Mucosa of rectum (tissue), 2 donors: ENCODE results near the gene ETS2.

Experiments used
- H3K27ac ChIP-seq, 2 donors: one replicate each; pipeline ENCODE4 v1.7.0; 2013; ENCODE audit warnings: inconsistent platforms in 2 of 2, low read depth in 2 of 2, low read length in 2 of 2
- H3K27me3 ChIP-seq, 2 donors: one replicate each; pipeline ENCODE4 v1.7.0; 2013; ENCODE audit warnings: low read length in 2 of 2; ENCODE audit not compliant: control insufficient read depth in 2 of 2, insufficient read depth in 2 of 2
- H3K36me3 ChIP-seq, 2 donors: one replicate each; pipeline ENCODE4 v1.7.0; 2013; ENCODE audit warnings: low read length in 2 of 2; ENCODE audit not compliant: control insufficient read depth in 2 of 2, insufficient read depth in 2 of 2
- H3K4me1 ChIP-seq, 2 donors: one replicate each; pipeline ENCODE4 v1.7.0; 2013; ENCODE audit warnings: low read length in 2 of 2, mild to moderate bottlenecking in 1 of 2; ENCODE audit not compliant: control insufficient read depth in 2 of 2, insufficient read depth in 2 of 2
- H3K4me3 ChIP-seq, 2 donors: one replicate each; pipeline ENCODE4 v1.7.0; 2013; ENCODE audit warnings: low read length in 2 of 2
- H3K9ac ChIP-seq, 2 donors: one replicate each; pipeline ENCODE4 v1.7.0; 2013; ENCODE audit warnings: low read length in 2 of 2, low read depth in 1 of 2, mild to moderate bottlenecking in 1 of 2
- H3K9me3 ChIP-seq, 2 donors: one replicate each; pipeline ENCODE4 v1.7.0; 2013; ENCODE audit warnings: low read length in 2 of 2; ENCODE audit not compliant: control insufficient read depth in 2 of 2
- donor health status: healthy.
- donor health status: Normal muscosa, but diverticular disease.

ETS2 gene

DNA sequence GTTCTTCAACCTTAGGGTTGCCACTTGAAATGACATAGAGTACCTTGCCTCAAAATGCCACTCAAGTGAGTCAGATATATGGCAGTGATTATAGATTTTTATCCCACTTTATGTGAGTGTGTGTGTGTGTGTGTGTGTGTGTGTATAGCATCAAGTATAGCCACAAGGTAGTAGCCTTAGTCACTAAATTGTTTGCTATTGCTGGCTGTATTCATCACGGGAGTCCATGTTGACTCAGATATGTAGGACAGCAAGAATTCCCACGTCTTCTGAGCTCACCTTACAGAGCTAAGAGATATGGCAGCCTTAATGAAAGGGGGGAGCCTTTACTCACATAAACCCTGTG, 9.3 kb downstream of the ETS2 start:
- H3K27ac ChIP-seq: peak overlapping the region; percentile 46 to 79
- H3K4me1 ChIP-seq: peaks cover 48 to 77% of the 10 kb centered on the region in 2 donors
- peak overlapping the region in 1 of 2 donors; percentile 26 for H3K9ac ChIP-seq
- no peaks in the 10 kb centered on the region for H3K27me3 ChIP-seq
- H3K9me3 ChIP-seq: no peaks in the 10 kb centered on the region
- H3K4me3 ChIP-seq: no peak overlapping the region
- peaks cover 62 to 84% of the 10 kb centered on the region in 2 donors for H3K36me3 ChIP-seq

DNA sequence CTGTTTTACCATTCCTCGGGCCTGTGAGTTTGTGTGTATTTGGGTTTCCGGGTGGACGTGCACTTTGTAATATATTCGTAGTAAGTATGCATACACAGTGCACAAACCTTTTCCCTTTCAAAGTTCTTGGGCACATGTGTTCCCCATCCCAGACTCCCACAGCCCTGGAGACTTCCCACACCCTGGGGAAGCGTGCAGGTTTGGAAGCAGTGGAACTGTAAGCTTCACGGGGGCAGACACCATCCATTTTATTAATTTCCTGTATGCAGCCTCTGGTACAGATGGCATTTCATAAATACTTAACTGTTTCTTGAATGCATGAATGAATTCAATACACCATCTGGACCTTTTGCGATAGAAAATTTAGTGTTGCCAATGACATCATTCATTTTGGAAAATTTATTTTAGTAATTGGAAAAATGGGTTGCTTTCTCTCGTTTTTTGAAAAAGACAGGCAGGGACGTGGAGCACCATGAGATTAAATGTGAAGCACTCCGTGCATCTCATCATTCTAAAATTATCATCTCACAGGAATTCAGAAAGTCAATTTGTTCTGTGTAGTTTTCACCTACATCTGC, 10.8 kb downstream of the ETS2 start:
- H3K27me3 ChIP-seq: no peaks in the 10 kb centered on the region
- H3K36me3 ChIP-seq: peaks cover 73 to 86% of the 10 kb centered on the region in 2 donors
- no peaks in the 10 kb centered on the region for H3K9me3 ChIP-seq
- H3K27ac ChIP-seq: peak overlapping the region; percentile 72 to 81
- peak overlapping the region in 1 of 2 donors; percentile 62 for H3K9ac ChIP-seq
- no peak overlapping the region for H3K4me3 ChIP-seq
- H3K4me1 ChIP-seq: peaks cover 59 to 79% of the 10 kb centered on the region in 2 donors

DNA sequence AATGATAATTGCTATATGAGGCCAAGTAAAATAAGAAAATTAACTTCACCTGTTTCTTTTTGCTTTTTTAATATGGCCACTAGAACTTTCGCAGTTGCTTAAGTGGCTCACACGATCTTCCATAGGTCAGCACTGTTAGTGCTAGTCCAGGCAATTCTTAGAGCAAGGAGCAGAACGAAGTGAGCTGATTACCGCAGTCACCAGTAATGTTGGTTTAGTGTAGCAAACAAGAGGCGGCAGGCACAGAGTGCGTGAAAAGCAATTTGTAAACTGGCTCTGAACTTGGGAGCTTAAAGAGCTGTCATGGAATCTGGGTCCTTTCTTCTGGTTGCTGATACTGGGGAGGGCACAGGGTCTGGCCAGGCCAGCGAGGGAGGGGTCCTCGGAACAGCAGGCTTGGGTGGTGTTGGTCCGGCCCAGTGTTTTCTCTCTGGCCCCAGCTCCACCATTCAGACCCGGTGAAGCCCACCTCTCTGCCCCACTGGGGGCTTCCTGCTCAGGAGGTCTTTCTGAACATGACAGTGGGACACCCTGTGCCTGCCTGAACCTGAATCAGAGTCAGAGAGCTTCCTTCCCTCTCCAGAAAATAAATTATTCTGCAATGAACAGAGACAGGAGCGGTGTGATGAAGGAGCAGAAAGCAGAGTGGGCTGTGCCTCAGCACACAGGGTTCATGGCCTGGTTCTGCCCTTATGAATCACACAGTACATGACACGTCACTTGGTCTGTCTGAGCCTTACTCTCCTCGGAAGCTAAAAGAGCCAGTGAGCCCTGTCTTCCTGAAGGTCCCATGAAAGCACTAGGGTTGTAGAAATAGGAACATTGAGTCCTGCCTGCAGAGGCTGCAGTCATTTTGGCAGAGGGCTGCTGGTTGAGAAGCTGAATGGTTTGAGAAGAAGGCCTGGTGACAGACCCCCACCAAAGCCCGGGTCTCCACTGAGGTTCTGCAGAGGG, 11.9 kb downstream of the ETS2 start:
- Histone ChIP-seq H3K9me3 (no peaks in the 10 kb centered on the region), H3K9ac (peak overlapping the region in 1 of 2 donors; percentile 62), H3K36me3 (peaks cover 85 to 94% of the 10 kb centered on the region in 2 donors), H3K27ac (peak overlapping the region; percentile 72 to 81), H3K4me1 (peaks cover 58 to 89% of the 10 kb centered on the region in 2 donors), H3K4me3 (no peak overlapping the region), H3K27me3 (no peaks in the 10 kb centered on the region)

GRCh38 chr21:38818325-38818723, 12.6 kb downstream of the ETS2 start:
- Histone ChIP-seq H3K4me1 (peaks cover 56 to 87% of the 10 kb centered on the region in 2 donors), H3K4me3 (no peak overlapping the region), H3K27me3 (no peaks in the 10 kb centered on the region), H3K27ac (peak overlapping the region; percentile 72 to 81), H3K36me3 (peaks cover 89 to 95% of the 10 kb centered on the region in 2 donors), H3K9me3 (no peaks in the 10 kb centered on the region), H3K9ac (peak overlapping the region in 1 of 2 donors; percentile 62)

- Histone ChIP-seq H3K4me1 (peaks cover 58 to 89% of the 10 kb centered on the region in 2 donors), H3K27ac (peak overlapping the region; percentile 72 to 81)
Observed at GRCh38 chr21:38819051-38819718, 13.5 kb downstream of the ETS2 start.

DNA sequence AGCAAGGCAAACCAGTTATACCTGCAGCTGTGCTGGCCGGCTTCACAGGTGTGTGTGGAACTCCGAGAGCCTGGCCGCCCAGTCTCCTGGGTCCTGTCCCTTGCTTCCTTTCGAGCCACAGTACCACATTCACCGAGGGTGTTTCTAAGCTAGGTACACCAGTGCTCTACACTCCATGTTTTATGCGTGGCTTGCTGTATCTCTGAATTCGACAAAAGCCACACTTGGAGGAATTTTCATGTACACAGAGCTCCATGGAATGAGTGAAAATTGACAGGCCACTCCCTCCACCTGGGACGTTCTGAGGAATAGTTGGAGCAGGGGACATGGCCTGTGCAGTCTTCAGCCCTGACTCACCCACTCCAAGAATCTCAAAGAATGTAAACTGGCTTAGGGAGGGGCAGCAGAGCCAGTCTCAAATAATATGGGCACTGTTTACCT, 14.0 kb downstream of the ETS2 start:
- Histone ChIP-seq H3K9ac (peak overlapping the region; percentile 36 to 61), H3K36me3 (peaks cover 76 to 94% of the 10 kb centered on the region in 2 donors), H3K27me3 (no peaks in the 10 kb centered on the region), H3K27ac (peak overlapping the region; percentile 72 to 81), H3K4me1 (peaks cover 57 to 89% of the 10 kb centered on the region in 2 donors), H3K9me3 (no peaks in the 10 kb centered on the region), H3K4me3 (peak overlapping the region in 1 of 2 donors; percentile 2)

More at GRCh38 chr21:38819051-38819718, 13.5 kb downstream of the ETS2 start:
- no peak overlapping the region for H3K4me3 ChIP-seq
- no peaks in the 10 kb centered on the region for H3K9me3 ChIP-seq
- H3K36me3 ChIP-seq: peaks cover 81 to 95% of the 10 kb centered on the region in 2 donors
- H3K27me3 ChIP-seq: no peaks in the 10 kb centered on the region
- H3K9ac ChIP-seq: peak overlapping the region; percentile 20 to 62

GRCh38 chr21:38820471-38821239, 14.9 kb downstream of the ETS2 start:
- Histone ChIP-seq H3K4me1 (peaks cover 57 to 87% of the 10 kb centered on the region in 2 donors), H3K4me3 (peak overlapping the region in 1 of 2 donors; percentile 2), H3K9ac (peak overlapping the region; percentile 36 to 61), H3K27ac (peak overlapping the region; percentile 72 to 81), H3K9me3 (no peaks in the 10 kb centered on the region), H3K27me3 (no peaks in the 10 kb centered on the region), H3K36me3 (peaks cover 70 to 87% of the 10 kb centered on the region in 2 donors)

GRCh38 chr21:38821248-38821647, 15.5 kb downstream of the ETS2 start:
- Histone ChIP-seq H3K36me3 (peaks cover 69 to 85% of the 10 kb centered on the region in 2 donors), H3K27me3 (no peaks in the 10 kb centered on the region), H3K9me3 (no peaks in the 10 kb centered on the region), H3K4me3 (no peak overlapping the region), H3K9ac (peak overlapping the region in 1 of 2 donors; percentile 61), H3K27ac (peak overlapping the region; percentile 72 to 81), H3K4me1 (peaks cover 57 to 85% of the 10 kb centered on the region in 2 donors)

- Histone ChIP-seq H3K4me3 (no peak overlapping the region), H3K9me3 (no peaks in the 10 kb centered on the region), H3K27ac (peak overlapping the region; percentile 72 to 81), H3K36me3 (peaks cover 60 to 76% of the 10 kb centered on the region in 2 donors), H3K27me3 (no peaks in the 10 kb centered on the region), H3K4me1 (peaks cover 57 to 78% of the 10 kb centered on the region in 2 donors), H3K9ac (peak overlapping the region; percentile 36 to 62)
Observed at GRCh38 chr21:38821959-38822682, 16.4 kb downstream of the ETS2 start.
